ENCODE measurements around the gene CDK13.
A peak's percentile ranks its signal among the peaks of the same experiment; 100 is the strongest.
"Not testable (repeated sequence)": the region's sequence is repeated elsewhere in the genome, so short reads cannot be mapped to it uniquely, and the experiment has no call there.

The CDK13 gene

GRCh38 chr7:40105879-40106473 lies 155.9 kb downstream of the CDK13 start:
- no peak for DNase-seq

GRCh38 chr7:40115936-40116335 lies 165.9 kb downstream of the CDK13 start:
- DNase-seq = no peak

DNA sequence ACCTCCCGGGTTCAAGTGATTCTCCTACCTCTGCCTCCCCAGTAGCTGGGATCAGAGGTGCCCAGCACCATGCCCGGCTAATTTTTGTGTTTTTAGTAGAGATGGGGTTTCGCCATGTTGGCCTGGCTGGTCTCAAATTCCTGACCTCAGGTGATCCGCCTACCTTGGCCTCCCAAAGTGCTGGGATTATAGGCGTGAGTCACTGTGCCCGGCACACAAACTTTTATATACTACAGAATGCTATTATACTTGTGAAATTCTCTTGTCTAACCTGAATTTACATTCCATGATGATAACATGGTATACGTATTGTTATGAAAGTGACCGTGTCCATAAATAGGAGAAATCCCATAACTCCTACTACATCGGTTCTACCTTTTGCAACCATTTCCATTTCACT lies 167.1 kb downstream of the CDK13 start:
- DNase-seq = not testable (repeated sequence)

DNA sequence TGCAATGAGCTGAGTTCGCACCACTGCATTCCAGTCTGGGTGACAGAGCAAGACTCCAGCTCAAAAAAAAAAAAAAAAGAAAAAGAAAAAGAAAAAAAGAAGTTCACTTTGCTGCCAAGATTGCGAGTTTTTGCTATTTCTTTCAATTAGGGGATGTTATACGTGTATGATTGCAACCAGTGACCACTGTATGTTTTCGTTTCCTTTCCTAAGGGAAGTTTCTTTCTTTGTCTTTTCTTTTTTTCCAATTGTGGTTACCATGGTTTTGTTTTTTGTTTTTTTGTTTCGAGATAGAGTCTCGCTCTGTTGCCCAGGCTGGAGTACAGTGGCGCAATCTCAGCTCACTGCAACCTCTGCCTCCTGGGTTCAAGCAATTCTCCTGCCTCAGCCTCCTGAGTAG lies 168.1 kb downstream of the CDK13 start:
- not testable (repeated sequence) for DNase-seq

- no peak for DNase-seq
These were observed 170.0 kb downstream of the CDK13 start for GRCh38 chr7:40120020-40120419.

GRCh38 chr7:40122100-40122939 lies 172.3 kb downstream of the CDK13 start:
- DNase-seq = not testable (repeated sequence)

GRCh38 chr7:40122940-40123254 lies 172.8 kb downstream of the CDK13 start:
- DNase-seq = no peak

- DNase-seq = no peak
These were observed 183.7 kb downstream of the CDK13 start for GRCh38 chr7:40133561-40134427.

- peak; percentile 82 for DNase-seq
These were observed 184.6 kb downstream of the CDK13 start, which contains the start of the genes MPLKIP and SUGCT for GRCh38 chr7:40134428-40135316. TSS of gene MPLKIP (minus strand) at chr7:40134622. CDS start at chr7:40134567, 55 bp downstream. TSS of gene SUGCT (plus strand) at chr7:40135005.

DNA sequence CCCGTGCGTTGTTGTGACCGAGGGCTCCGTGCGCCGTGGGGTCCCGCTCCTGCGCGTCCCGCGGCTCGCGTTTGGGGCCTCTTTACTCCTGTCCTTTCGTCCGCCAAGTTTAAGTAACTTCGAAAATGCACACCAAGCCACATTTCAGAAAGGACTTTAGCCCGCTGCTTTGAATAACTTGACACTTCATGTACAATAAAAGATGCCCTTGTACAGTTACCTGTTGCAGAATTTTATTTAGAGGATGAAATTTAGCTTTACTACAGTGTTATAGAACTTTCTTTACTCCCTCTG lies 185.2 kb downstream of the CDK13 start:
- no peak for DNase-seq

DNA sequence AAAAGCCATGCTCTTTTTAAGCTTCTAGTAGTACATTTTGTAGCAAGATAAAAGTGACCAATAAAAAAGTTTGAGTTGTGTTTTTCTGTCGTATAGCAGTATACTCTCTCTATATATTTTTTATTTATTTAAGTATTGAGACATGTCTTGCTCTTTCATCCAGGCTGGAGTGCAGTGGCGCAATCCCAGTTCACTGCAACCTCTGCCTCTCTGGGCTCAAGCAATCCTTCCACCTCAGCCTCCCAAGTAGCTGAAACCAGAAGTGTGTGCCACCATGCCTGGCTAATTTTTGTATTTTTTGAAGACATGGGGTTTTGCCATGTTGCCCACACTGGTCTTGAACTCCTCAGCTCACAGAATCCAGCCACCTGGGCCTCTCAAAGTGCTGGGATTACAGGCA lies 187.5 kb downstream of the CDK13 start:
- no peak for DNase-seq

GRCh38 chr7:40138973-40139372 lies 188.9 kb downstream of the CDK13 start:
- no peak for DNase-seq

GRCh38 chr7:40139891-40140290 lies 189.8 kb downstream of the CDK13 start:
- not testable (repeated sequence) for DNase-seq

GRCh38 chr7:40141916-40142315 lies 191.9 kb downstream of the CDK13 start:
- DNase-seq = not testable (repeated sequence)

GRCh38 chr7:40145596-40146130 lies 195.6 kb downstream of the CDK13 start:
- DNase-seq = not testable (repeated sequence)

GRCh38 chr7:40147371-40148246 lies 197.6 kb downstream of the CDK13 start:
- DNase-seq = no peak

GRCh38 chr7:40148247-40148580 lies 198.2 kb downstream of the CDK13 start:
- not testable (repeated sequence) for DNase-seq

DNA sequence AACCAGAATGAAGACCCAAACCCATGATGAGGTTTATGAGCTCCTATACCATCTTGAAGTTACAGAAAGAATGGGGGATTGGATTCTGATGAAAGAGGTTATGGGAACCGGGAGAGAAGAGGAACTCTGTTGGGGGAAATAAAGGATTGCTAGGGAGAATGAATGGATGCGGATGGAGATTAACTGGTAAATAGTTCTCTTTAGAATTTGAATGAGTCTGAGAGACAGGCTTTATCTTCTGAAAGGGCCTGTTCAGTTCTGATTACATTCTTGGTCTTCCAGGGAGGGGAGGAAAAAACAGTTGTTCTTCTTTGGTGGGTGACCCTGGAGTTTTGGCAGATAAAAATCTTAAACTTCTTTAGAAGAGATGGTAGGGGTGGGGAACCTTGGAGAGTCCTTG lies 198.6 kb downstream of the CDK13 start:
- no peak for DNase-seq

Measured in effector CD8-positive, alpha-beta T cell (primary cell).